A549 (cell line): Measurements from ENCODE around the gene TTC3. TPM values are rescaled to one million over a fixed set of nuclear protein-coding genes. Genes with fewer than 3 reads are reported as not detected.
"Not testable (repeated sequence)": the region's sequence is repeated elsewhere in the genome, so short reads cannot be mapped to it uniquely, and the experiment has no call there.

Experiments
- ATAC-seq, 2 experiments: fragments of 200-7000 bp in 1 of 2; fragments of >200 bp in 1 of 2; cut with Nextera tagmentation in 1 of 2; cut with Tn5 transposase in 1 of 2; 3 replicates each; pipeline versions ENCODE4 v1.8.0 to v1.9.1; 2018 to 2020; ENCODE audit warnings: mild to moderate bottlenecking in 1 of 2, moderate library complexity in 1 of 2
- CTCF ChIA-PET: fragments of 300-600 bp; sonication (Branson Sonifier 250); formaldehyde crosslinking; extraction: SDS; loops from one replicate; lab custom pipeline; 2021; ENCODE audit warnings: antibody characterized with exemption, inconsistent platforms; lab: Yijun Ruan, JAX
- POLR2A ChIA-PET: fragments of 350-600 bp; formaldehyde crosslinking; extraction: SDS; loops from one replicate; lab custom pipeline; 2021; ENCODE audit warnings: antibody characterized with exemption, inconsistent platforms; lab: Yijun Ruan, JAX
- DNase-seq, 2 experiments: peaks; one replicate each; pipeline versions ENCODE4 v3.0.0 to v3.0.0-alpha.2; 2011 to 2016; ENCODE audit warnings: low read depth in 1 of 2, low spot score in 1 of 2
- FAIRE-seq: peaks from 2 replicates; lab custom pipeline; 2011; peaks lifted over from hg19 to GRCh38; lab: Jason Lieb, UNC
- H3K27ac ChIP-seq, 2 experiments: fragments of >200 bp; sonication (Bioruptor Twin); formaldehyde crosslinking; 3 replicates each; pipeline ENCODE4 v1.5.1; 2016 to 2017
- H3K4me1 ChIP-seq: fragments of >200 bp; sonication (Bioruptor Twin); formaldehyde crosslinking; 3 replicates; pipeline ENCODE4 v1.6.1; 2016
- H3K4me2 ChIP-seq: fragments of >200 bp; sonication (Bioruptor Twin); formaldehyde crosslinking; 3 replicates; pipeline ENCODE4 v1.6.1; 2016
- H3K4me3 ChIP-seq: fragments of >200 bp; sonication (Bioruptor Twin); formaldehyde crosslinking; 3 replicates; pipeline ENCODE4 v1.5.1; 2016
- H3K9me3 ChIP-seq: fragments of >200 bp; sonication (Bioruptor Twin); formaldehyde crosslinking; 3 replicates; pipeline ENCODE4 v1.6.1; 2016
- BHLHE40 ChIP-seq: IDR thresholded peaks from 2 replicates; pipeline ENCODE4 v1.6.1; 2012; ENCODE audit warnings: low read depth, low read length, inconsistent platforms
- CBX2 ChIP-seq: fragments of 200-600 bp; sonication (generic); IDR thresholded peaks from 2 replicates; pipeline ENCODE4 v1.6.1; 2016; ENCODE audit warnings: low read depth, mild to moderate bottlenecking, borderline replicate concordance
- CBX8 ChIP-seq: fragments of 200-600 bp; sonication (generic); IDR thresholded peaks from 2 replicates; pipeline ENCODE4 v1.6.1; 2016
- CEBPB ChIP-seq, 2 experiments: fragments of >200 bp in 1 of 2; sonication (Bioruptor Twin) in 1 of 2; formaldehyde crosslinking in 1 of 2; IDR thresholded peaks; 2 replicates each; pipeline ENCODE4 v1.6.1; 2012 to 2016
- EHF ChIP-seq: fragments of 250-450 bp; sonication (Bioruptor Pico); IDR thresholded peaks from 2 replicates; pipeline ENCODE4 v1.5.0; 2020; ENCODE audit warnings: mild to moderate bottlenecking
- GATA3 ChIP-seq: IDR thresholded peaks from 2 replicates; pipeline ENCODE4 v1.6.1; 2012; ENCODE audit warnings: borderline replicate concordance
- HOXA7 ChIP-seq: fragments of 250-450 bp; sonication (Bioruptor Pico); IDR thresholded peaks from 2 replicates; pipeline ENCODE4 v1.5.0; 2020; ENCODE audit warnings: mild to moderate bottlenecking, moderate library complexity
- JUNB ChIP-seq: fragments of >200 bp; sonication (Bioruptor Twin); formaldehyde crosslinking; IDR thresholded peaks from 2 replicates; pipeline ENCODE4 v1.6.1; 2016
- MYC ChIP-seq: IDR thresholded peaks from 2 replicates; pipeline ENCODE4 v1.6.1; 2012; ENCODE audit warnings: mild to moderate bottlenecking, inconsistent platforms, low read length, improper control_type of control experiment, borderline replicate concordance
- NR3C1 ChIP-seq: fragments of >200 bp; sonication (Bioruptor Twin); formaldehyde crosslinking; IDR thresholded peaks from 3 replicates; pipeline ENCODE4 v1.6.1; 2017
- PHF8 ChIP-seq: fragments of 200-600 bp; sonication (generic); IDR thresholded peaks from 2 replicates; pipeline ENCODE4 v1.6.1; 2016; ENCODE audit warnings: low read depth, mild to moderate bottlenecking, antibody characterized with exemption, moderate library complexity, borderline replicate concordance
- POLR2A ChIP-seq: IDR thresholded peaks from 2 replicates; pipeline ENCODE4 v1.6.1; 2012; ENCODE audit warnings: mild to moderate bottlenecking, low read length
- RARB ChIP-seq: fragments of 250-450 bp; sonication (Bioruptor Pico); IDR thresholded peaks from 2 replicates; pipeline ENCODE4 v1.8.0; 2021; ENCODE audit warnings: mild to moderate bottlenecking, moderate library complexity
- RNF2 ChIP-seq: fragments of 200-600 bp; sonication (generic); IDR thresholded peaks from 2 replicates; pipeline ENCODE4 v1.6.1; 2016; ENCODE audit warnings: low read depth, mild to moderate bottlenecking, antibody characterized with exemption, moderate library complexity, borderline replicate concordance
- SREBF2 ChIP-seq: fragments of 450-650 bp; IDR thresholded peaks from 2 replicates; pipeline ENCODE4 v1.6.1; 2014; ENCODE audit warnings: mild to moderate bottlenecking, moderate library complexity
- ZFP36 ChIP-seq: fragments of 450-650 bp; IDR thresholded peaks from 2 replicates; pipeline ENCODE4 v1.6.1; 2014; ENCODE audit warnings: borderline replicate concordance; ENCODE audit not compliant: partially characterized antibody
- WGBS: methylation state at CpG from one replicate; pipeline ENCODE4 v1.1.6; 2017; ENCODE audit errors: missing lambda C conversion rate; 5-methylcytosine and 5-hydroxymethylcytosine counted together
- polyA plus RNA-seq, 4 experiments: library from polyadenylated mRNA; depleted of rRNA in 3 of 4; stranded (reverse); fragments of >200 nt; fragmentation: RNase III in 1 of 4; extraction: RNeasy Plus Mini Kit Qiagen cat#74134 plus additional on column Dnase treatment in 1 of 4; gene quantifications; 2 replicates in 3 of 4; 3 replicates in 1 of 4; pipeline ENCODE4 v1.2.3, GENCODE V29; 2011 to 2017
- TF ChIP-seq, protein P1 (sequence below): IDR thresholded peaks from 2 replicates; pipeline ENCODE4 v1.6.1; 2012; ENCODE audit warnings: low read depth, borderline replicate concordance
- TF ChIP-seq, protein P2 (sequence below): fragments of 200-600 bp; sonication (generic); IDR thresholded peaks from 2 replicates; pipeline ENCODE4 v1.6.1; 2016; ENCODE audit warnings: antibody characterized with exemption, mild to moderate bottlenecking, moderate library complexity
- TF ChIP-seq, protein P3 (sequence below): fragments of 450-650 bp; IDR thresholded peaks from 2 replicates; pipeline ENCODE4 v1.6.1; 2014; ENCODE audit warnings: antibody characterized with exemption
- TF ChIP-seq, protein P4 (sequence below): IDR thresholded peaks from 2 replicates; pipeline ENCODE4 v1.6.1; 2012
- TF ChIP-seq, protein P5 (sequence below): IDR thresholded peaks from 2 replicates; pipeline ENCODE4 v1.6.1; 2012

TTC3 gene
- polyA plus RNA-seq, 2 of the 4 experiments (the other 2 are of a cell fraction), result 34.2 to 62.2 TPM

DNA sequence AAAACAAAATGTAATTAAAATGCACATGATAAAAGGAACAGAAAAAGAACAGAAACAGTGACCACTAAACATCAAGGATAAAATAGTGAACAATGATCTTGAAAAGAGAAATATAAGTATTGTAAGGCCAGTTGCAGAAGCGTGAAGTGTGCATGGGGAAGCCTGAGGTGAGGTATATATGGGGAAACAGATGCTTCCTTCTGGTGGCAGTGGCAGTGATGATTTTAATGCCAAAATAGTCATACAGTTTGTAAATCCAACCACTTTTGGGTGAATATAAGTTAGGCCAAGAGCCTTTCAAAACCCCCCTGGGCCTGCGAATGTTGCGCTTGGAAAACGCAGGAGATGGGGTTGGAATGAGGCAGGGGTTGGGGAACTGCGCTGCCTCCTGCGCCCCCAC, 27.3 kb downstream of the TTC3 start:
- Histone ChIP-seq H3K4me3 (no peak overlapping the region), H3K27ac (no peak overlapping the region), H3K4me1 (no peaks in the 10 kb centered on the region), H3K9me3 (no peaks in the 10 kb centered on the region), H3K4me2 (no peak overlapping the region)
- FAIRE-seq (no peak), ATAC-seq (no peak), DNase-seq (no peak)
- ChIA-PET POLR2A (no interaction called here), CTCF (no interaction called here)
- TF ChIP-seq PHF8 (no peak), BHLHE40 (no peak), JUNB (no peak), CBX8 (no peak), NR3C1 (no peak), RARB (CRISPR knock-in tag) (no peak), RNF2 (no peak), GATA3 (no peak), SREBF2 (no peak), CBX2 (no peak), HOXA7 (CRISPR knock-in tag) (no peak), EHF (CRISPR knock-in tag) (no peak), MYC (no peak), POLR2A (no peak), ZFP36 (no peak), CEBPB (IDR thresholded peaks at IDR 0.05) (no peak)
- TF ChIP-seq, protein P1, sequence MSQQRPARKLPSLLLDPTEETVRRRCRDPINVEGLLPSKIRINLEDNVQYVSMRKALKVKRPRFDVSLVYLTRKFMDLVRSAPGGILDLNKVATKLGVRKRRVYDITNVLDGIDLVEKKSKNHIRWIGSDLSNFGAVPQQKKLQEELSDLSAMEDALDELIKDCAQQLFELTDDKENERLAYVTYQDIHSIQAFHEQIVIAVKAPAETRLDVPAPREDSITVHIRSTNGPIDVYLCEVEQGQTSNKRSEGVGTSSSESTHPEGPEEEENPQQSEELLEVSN, result no peak
- TF ChIP-seq, protein P2, sequence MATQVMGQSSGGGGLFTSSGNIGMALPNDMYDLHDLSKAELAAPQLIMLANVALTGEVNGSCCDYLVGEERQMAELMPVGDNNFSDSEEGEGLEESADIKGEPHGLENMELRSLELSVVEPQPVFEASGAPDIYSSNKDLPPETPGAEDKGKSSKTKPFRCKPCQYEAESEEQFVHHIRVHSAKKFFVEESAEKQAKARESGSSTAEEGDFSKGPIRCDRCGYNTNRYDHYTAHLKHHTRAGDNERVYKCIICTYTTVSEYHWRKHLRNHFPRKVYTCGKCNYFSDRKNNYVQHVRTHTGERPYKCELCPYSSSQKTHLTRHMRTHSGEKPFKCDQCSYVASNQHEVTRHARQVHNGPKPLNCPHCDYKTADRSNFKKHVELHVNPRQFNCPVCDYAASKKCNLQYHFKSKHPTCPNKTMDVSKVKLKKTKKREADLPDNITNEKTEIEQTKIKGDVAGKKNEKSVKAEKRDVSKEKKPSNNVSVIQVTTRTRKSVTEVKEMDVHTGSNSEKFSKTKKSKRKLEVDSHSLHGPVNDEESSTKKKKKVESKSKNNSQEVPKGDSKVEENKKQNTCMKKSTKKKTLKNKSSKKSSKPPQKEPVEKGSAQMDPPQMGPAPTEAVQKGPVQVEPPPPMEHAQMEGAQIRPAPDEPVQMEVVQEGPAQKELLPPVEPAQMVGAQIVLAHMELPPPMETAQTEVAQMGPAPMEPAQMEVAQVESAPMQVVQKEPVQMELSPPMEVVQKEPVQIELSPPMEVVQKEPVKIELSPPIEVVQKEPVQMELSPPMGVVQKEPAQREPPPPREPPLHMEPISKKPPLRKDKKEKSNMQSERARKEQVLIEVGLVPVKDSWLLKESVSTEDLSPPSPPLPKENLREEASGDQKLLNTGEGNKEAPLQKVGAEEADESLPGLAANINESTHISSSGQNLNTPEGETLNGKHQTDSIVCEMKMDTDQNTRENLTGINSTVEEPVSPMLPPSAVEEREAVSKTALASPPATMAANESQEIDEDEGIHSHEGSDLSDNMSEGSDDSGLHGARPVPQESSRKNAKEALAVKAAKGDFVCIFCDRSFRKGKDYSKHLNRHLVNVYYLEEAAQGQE, result no peak
- TF ChIP-seq, protein P3, sequence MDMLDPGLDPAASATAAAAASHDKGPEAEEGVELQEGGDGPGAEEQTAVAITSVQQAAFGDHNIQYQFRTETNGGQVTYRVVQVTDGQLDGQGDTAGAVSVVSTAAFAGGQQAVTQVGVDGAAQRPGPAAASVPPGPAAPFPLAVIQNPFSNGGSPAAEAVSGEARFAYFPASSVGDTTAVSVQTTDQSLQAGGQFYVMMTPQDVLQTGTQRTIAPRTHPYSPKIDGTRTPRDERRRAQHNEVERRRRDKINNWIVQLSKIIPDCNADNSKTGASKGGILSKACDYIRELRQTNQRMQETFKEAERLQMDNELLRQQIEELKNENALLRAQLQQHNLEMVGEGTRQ, result no peak
- TF ChIP-seq, protein P4, sequence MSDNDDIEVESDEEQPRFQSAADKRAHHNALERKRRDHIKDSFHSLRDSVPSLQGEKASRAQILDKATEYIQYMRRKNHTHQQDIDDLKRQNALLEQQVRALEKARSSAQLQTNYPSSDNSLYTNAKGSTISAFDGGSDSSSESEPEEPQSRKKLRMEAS, result no peak
- WGBS, result 97% methylated on average over 6 of the region's 6 CpGs

DNA sequence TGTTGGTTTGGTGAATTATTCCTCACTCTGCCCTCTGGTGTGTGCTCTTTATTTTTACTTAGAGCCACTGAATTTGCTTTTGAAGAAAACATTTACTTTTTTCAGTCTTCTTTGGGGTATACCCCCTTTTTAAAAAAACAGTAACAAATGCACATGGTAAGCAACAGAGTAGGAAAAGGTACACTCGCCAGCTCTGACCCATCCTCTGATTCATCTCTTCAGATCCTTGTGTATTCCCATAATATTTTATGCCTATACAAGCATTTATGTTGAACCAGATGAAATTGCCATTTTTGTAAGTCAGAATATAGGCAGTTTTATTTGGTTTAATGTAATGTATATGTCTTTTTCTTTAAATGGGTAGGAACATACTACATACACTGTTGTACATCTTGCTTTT, 28.3 kb downstream of the TTC3 start:
- H3K27ac ChIP-seq, result no peak overlapping the region
- FAIRE-seq (no peak), DNase-seq (peak in 1 of 2 experiments; percentile 1), ATAC-seq (no peak)
- no peaks in the 10 kb centered on the region for H3K4me1 ChIP-seq
- POLR2A ChIA-PET, result no interaction called here
- H3K9me3 ChIP-seq, result no peaks in the 10 kb centered on the region
- TF ChIP-seq CBX8, result no peak
- TF ChIP-seq, protein P5, sequence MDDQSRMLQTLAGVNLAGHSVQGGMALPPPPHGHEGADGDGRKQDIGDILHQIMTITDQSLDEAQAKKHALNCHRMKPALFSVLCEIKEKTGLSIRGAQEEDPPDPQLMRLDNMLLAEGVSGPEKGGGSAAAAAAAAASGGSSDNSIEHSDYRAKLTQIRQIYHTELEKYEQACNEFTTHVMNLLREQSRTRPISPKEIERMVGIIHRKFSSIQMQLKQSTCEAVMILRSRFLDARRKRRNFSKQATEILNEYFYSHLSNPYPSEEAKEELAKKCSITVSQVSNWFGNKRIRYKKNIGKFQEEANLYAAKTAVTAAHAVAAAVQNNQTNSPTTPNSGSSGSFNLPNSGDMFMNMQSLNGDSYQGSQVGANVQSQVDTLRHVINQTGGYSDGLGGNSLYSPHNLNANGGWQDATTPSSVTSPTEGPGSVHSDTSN, result no peak
- CTCF ChIA-PET, result no interaction called here
- 81% methylated on average over 1 of the region's 1 CpG for WGBS
- H3K4me3 ChIP-seq, result no peak overlapping the region
- H3K4me2 ChIP-seq, result no peak overlapping the region

DNA sequence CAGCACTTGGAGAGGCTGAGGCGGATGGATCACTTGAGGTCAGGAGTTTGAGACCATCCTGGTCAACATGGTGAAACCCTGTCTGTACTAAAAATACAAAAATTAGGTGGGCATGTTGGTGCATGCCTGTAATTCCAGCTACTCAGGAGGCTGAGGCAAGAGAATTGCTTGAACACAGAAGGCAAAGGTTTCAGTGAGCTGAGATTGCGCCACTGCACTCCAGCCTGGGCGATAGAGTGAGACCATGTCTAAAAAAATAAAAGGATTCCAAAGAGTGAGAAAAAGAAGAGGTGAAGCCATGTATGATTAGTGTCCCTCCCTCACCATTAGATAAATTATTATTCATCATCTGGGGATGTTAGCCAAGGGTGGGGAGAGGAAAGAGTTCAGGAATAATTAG, 29.7 kb downstream of the TTC3 start:
- POLR2A ChIA-PET, H3K4me3 ChIP-seq, FAIRE-seq, H3K27ac ChIP-seq, H3K9me3 ChIP-seq, DNase-seq, H3K4me1 ChIP-seq, H3K4me2 ChIP-seq, ATAC-seq, CTCF ChIA-PET: not testable (repeated sequence)
- 82% methylated on average over 3 of the region's 3 CpGs for WGBS
